Ishikawa (cell line): ENCODE data around the gene PPY.

Source experiments
- CEBPB ChIP-seq: IDR thresholded peaks from 2 replicates; pipeline ENCODE4 v1.6.1; 2012
- EGR1 ChIP-seq: IDR thresholded peaks from 2 replicates; pipeline ENCODE4 v1.6.1; 2012
- EP300 ChIP-seq: IDR thresholded peaks from 2 replicates; pipeline ENCODE4 v1.6.1; 2012; ENCODE audit warnings: borderline replicate concordance
- FOXM1 ChIP-seq: IDR thresholded peaks from 2 replicates; pipeline ENCODE4 v1.6.1; 2012; ENCODE audit warnings: low read depth, borderline replicate concordance
- RAD21 ChIP-seq: IDR thresholded peaks from 2 replicates; pipeline ENCODE4 v1.6.1; 2012; ENCODE audit warnings: low read depth
- TAF1 ChIP-seq: IDR thresholded peaks from 2 replicates; pipeline ENCODE4 v1.6.1; 2012; ENCODE audit warnings: low read depth, mild to moderate bottlenecking
- USF1 ChIP-seq: IDR thresholded peaks from 2 replicates; pipeline ENCODE4 v1.6.1; 2012
- YY1 ChIP-seq: IDR thresholded peaks from 2 replicates; pipeline ENCODE4 v1.6.1; 2012; ENCODE audit warnings: low read depth
- ZBTB7A ChIP-seq: IDR thresholded peaks from 2 replicates; pipeline ENCODE4 v1.6.1; 2012; ENCODE audit warnings: low read depth
- TF ChIP-seq, protein P1 (sequence below): IDR thresholded peaks from 2 replicates; pipeline ENCODE4 v1.6.1; 2012

GRCh38 chr17:43958748-43959352 is 16.6 kb upstream of the PPY start:
- TF ChIP-seq ZBTB7A (no peak), CEBPB (no peak), EGR1 (no peak), EP300 (no peak), YY1 (no peak), RAD21 (no peak), TAF1 (no peak), FOXM1 (no peak), USF1 (no peak)
- TF ChIP-seq, protein P1, sequence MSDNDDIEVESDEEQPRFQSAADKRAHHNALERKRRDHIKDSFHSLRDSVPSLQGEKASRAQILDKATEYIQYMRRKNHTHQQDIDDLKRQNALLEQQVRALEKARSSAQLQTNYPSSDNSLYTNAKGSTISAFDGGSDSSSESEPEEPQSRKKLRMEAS, result no peak
